A673 (cell line): Measurements from ENCODE around the gene ANO7. TPM values are rescaled to one million over a fixed set of nuclear protein-coding genes. Genes with fewer than 3 reads are reported as not detected.
A peak's percentile ranks its signal among the peaks of the same experiment; 100 is the strongest.

Source experiments
- Bru-seq: library from RNA; stranded (reverse); fragments of 400-500 nt; gene quantifications from one replicate; lab custom pipeline; 2021; lab: Mats Ljungman, UMichigan
- BruChase-seq, 2 experiments: library from RNA; stranded (reverse); fragments of 400-500 nt; gene quantifications; one replicate each; lab custom pipeline; 2021; lab: Mats Ljungman, UMichigan
- BruUV-seq: library from RNA; stranded (reverse); fragments of 400-500 nt; replicated peaks from 2 replicates; lab custom pipeline; 2021; lab: Mats Ljungman, UMichigan
- CTCF ChIA-PET: fragments of 300-600 bp; sonication (Branson Sonifier 250); formaldehyde crosslinking; loops from one replicate; lab custom pipeline; 2022; ENCODE audit warnings: antibody characterized with exemption; lab: Charles Lee
- POLR2A ChIA-PET: fragments of 300-600 bp; sonication (Branson Sonifier 250); formaldehyde crosslinking; loops from one replicate; lab custom pipeline; 2022; ENCODE audit warnings: antibody characterized with exemption; ENCODE audit not compliant: low non-redundant PET; lab: Charles Lee
- DNase-seq: peaks from one replicate; pipeline ENCODE4 v3.0.0-alpha.2; 2015; ENCODE audit warnings: low spot score
- H3K27ac ChIP-seq: fragments of 200-600 bp; sonication (generic); 2 replicates; pipeline ENCODE4 v1.5.1; 2016; ENCODE audit warnings: mixed run types, low read depth, mild to moderate bottlenecking, mixed read lengths, antibody characterized with exemption, low read length; ENCODE audit not compliant: poor library complexity, severe bottlenecking
- H3K27me3 ChIP-seq: fragments of 200-600 bp; sonication (generic); replicated peaks from 2 replicates; pipeline ENCODE4 v1.6.1; 2017; ENCODE audit warnings: mixed run types, low read depth, mild to moderate bottlenecking, mixed read lengths, antibody characterized with exemption, low read length; ENCODE audit not compliant: insufficient read depth, poor library complexity
- H3K36me3 ChIP-seq: fragments of 200-600 bp; sonication (generic); 2 replicates; pipeline ENCODE4 v1.6.1; 2016; ENCODE audit warnings: mixed run types, mild to moderate bottlenecking, mixed read lengths, antibody characterized with exemption, low read length; ENCODE audit not compliant: insufficient read depth, poor library complexity, severe bottlenecking
- H3K4me1 ChIP-seq: fragments of 200-600 bp; sonication (generic); 2 replicates; pipeline ENCODE4 v1.6.1; 2017; ENCODE audit warnings: mixed run types, mild to moderate bottlenecking, mixed read lengths, antibody characterized with exemption, low read length; ENCODE audit not compliant: insufficient read depth, poor library complexity, severe bottlenecking
- H3K4me3 ChIP-seq: fragments of 200-600 bp; sonication (generic); 2 replicates; pipeline ENCODE4 v1.5.1; 2016; ENCODE audit warnings: low read depth, mixed run types, mild to moderate bottlenecking, mixed read lengths, low read length; ENCODE audit not compliant: poor library complexity, severe bottlenecking
- H3K9me3 ChIP-seq: fragments of 200-600 bp; sonication (generic); 2 replicates; pipeline ENCODE4 v1.6.1; 2016; ENCODE audit warnings: mixed run types, low read depth, mild to moderate bottlenecking, mixed read lengths, antibody characterized with exemption, low read length; ENCODE audit not compliant: poor library complexity, severe bottlenecking
- EZH2 ChIP-seq: fragments of 200-600 bp; sonication (generic); IDR thresholded peaks from 2 replicates; pipeline ENCODE4 v1.6.1; 2017; ENCODE audit warnings: borderline replicate concordance, low read depth, mild to moderate bottlenecking, mixed read lengths, antibody characterized with exemption, low read length; ENCODE audit not compliant: poor library complexity, severe bottlenecking
- intact Hi-C: fragments of 100-400 bp; cut with micrococcal nuclease; formaldehyde crosslinking; loops from one replicate; pipeline ENCODE4 v1.10.0; 2022; ENCODE audit not compliant: unreplicated experiment
- long read RNA-seq: library from polyadenylated mRNA; stranded (forward); transcript quantifications from one replicate; pipeline ENCODE4 v2.0.0, GENCODE V29; 2022
- total RNA-seq: library from RNA; stranded (reverse); gene quantifications from 2 replicates; pipeline ENCODE4 v1.2.3, GENCODE V29; 2021
- TF ChIP-seq, protein P1 (sequence below): fragments of 300-800, 200-600 bp; sonication (generic); conservative IDR thresholded peaks from 2 replicates; pipeline ENCODE4 v1.5.1; 2017; ENCODE audit warnings: low read depth, mild to moderate bottlenecking, antibody characterized with exemption, low read length, moderate library complexity, mixed read lengths

Gene ANO7, protein sequence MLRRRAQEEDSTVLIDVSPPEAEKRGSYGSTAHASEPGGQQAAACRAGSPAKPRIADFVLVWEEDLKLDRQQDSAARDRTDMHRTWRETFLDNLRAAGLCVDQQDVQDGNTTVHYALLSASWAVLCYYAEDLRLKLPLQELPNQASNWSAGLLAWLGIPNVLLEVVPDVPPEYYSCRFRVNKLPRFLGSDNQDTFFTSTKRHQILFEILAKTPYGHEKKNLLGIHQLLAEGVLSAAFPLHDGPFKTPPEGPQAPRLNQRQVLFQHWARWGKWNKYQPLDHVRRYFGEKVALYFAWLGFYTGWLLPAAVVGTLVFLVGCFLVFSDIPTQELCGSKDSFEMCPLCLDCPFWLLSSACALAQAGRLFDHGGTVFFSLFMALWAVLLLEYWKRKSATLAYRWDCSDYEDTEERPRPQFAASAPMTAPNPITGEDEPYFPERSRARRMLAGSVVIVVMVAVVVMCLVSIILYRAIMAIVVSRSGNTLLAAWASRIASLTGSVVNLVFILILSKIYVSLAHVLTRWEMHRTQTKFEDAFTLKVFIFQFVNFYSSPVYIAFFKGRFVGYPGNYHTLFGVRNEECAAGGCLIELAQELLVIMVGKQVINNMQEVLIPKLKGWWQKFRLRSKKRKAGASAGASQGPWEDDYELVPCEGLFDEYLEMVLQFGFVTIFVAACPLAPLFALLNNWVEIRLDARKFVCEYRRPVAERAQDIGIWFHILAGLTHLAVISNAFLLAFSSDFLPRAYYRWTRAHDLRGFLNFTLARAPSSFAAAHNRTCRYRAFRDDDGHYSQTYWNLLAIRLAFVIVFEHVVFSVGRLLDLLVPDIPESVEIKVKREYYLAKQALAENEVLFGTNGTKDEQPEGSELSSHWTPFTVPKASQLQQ
- total RNA-seq (0.45 and 0.96 TPM in 2 replicates), Bru-seq, nascent RNA (percentile 12 among the genes with signal in this experiment), BruChase-seq, experiment 1, labeled RNA remaining after a 2-hour chase (percentile 16 among the genes with signal in this experiment), BruChase-seq, experiment 2, labeled RNA remaining after a 6-hour chase (percentile 12 among the genes with signal in this experiment)
- long read RNA-seq, partial matches to known transcripts = 0 of 2 reads
- long read RNA-seq, other reads (novel, unspliced or antisense) = 2 of 2 reads

DNA sequence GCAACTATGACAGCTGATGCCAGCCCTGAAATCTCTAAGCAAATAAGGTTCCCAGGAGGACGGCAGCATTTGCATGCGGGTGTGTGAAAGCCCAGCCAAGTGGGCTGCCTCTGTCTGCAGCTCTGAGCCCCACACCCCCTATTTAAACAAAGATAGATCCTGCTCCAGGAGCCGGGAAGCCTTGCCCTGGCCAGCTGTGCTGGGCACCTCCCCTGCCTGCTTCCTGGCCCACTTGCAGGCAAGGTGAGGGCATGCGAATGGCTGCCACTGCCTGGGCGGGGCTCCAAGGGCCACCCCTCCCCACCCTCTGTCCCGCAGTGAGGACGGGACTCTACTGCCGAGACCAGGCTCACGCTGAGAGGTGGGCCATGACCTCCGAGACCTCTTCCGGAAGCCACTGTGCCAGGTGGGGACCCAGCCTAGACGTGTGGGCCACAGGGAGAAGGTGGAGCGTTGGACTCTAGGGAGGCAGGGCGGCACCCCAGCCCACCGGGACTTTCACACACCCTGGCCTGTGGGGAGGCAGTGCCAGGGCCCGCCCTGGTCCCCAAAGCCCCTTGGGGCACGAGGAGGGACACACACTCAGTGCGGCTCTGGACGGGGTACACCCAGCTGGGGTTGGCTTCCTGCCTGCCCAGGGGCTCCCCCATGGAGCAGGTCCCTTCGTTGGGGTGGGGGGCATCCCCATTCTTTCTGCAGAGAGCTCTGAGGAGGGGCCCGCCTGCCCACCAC is at the start of gene ANO7:
Gene ANO7 (plus strand): TSS at position 317 of the 732 bp plus-strand sequence. CDS start 1,387 bp downstream, outside the sequence.
- no peaks in the 10 kb centered on the region for H3K4me1 ChIP-seq
- intact Hi-C loops = no loop called here
- BruUV-seq = no TSS peak
- no peak for DNase-seq
- H3K27ac ChIP-seq = no peak within 1 kb of the TSS
- no peak within 1 kb of the TSS for H3K4me3 ChIP-seq
- no peaks in the 10 kb centered on the region for H3K27me3 ChIP-seq
- ChIA-PET CTCF (no interaction called here), POLR2A (no interaction called here)
- TF ChIP-seq EZH2 = no peak
- TF ChIP-seq, protein P1, sequence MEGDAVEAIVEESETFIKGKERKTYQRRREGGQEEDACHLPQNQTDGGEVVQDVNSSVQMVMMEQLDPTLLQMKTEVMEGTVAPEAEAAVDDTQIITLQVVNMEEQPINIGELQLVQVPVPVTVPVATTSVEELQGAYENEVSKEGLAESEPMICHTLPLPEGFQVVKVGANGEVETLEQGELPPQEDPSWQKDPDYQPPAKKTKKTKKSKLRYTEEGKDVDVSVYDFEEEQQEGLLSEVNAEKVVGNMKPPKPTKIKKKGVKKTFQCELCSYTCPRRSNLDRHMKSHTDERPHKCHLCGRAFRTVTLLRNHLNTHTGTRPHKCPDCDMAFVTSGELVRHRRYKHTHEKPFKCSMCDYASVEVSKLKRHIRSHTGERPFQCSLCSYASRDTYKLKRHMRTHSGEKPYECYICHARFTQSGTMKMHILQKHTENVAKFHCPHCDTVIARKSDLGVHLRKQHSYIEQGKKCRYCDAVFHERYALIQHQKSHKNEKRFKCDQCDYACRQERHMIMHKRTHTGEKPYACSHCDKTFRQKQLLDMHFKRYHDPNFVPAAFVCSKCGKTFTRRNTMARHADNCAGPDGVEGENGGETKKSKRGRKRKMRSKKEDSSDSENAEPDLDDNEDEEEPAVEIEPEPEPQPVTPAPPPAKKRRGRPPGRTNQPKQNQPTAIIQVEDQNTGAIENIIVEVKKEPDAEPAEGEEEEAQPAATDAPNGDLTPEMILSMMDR = no peak
- no peaks in the 10 kb centered on the region for H3K9me3 ChIP-seq
- H3K36me3 ChIP-seq = no peaks in the 10 kb centered on the region

DNA sequence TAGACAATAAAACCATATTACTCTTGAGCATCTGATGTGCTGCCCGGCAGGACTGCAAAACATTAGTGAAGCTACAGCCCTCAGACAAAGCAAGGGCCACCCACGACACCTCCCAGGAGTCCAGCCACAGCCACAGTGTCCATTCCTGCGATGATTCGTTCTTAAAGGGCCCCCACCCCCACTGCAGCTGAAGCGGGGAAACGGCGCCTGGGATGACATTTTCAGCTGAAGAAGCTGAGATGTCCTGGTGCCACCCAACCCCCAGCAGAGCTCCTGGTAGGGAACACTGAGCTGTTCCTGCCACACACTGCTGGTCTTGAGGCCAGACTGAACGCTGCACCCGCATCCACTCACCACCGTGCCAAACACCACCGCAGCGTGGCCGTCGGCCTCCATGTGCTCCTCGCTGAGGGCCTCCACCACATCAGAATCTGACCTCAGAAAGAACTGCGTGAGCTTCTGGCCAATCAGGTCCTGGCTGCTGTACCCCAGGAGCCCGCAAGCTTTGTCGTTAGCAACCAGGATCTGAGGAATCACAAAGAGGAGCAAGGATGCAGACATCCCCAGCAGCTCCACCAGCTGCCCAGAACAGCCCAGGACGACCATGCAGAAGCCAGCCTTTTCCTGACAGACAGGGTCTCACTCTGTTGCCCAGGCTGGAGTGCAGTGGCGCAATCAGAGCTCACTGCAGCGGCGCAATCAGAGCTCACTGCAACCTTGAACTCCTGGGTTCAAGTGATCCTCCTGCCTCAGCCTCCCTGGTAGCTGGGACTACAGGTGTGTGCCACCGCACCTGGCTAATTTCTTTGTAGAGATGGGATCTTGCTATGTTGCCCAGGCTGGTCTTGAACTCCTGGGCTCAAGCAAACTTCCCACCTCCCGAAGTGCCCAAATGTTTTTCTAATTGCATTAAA is 48.7 kb upstream of the ANO7 start:
- DNase-seq = no peak
- ChIA-PET CTCF (no interaction called here), POLR2A (no interaction called here)
- intact Hi-C loops = no loop called here
- BruUV-seq = no TSS peak
- TF ChIP-seq, protein P1 = no peak
- TF ChIP-seq EZH2 = no peak
- no peak overlapping the region for H3K4me3 ChIP-seq
- H3K9me3 ChIP-seq = no peaks in the 10 kb centered on the region
- no peak overlapping the region for H3K27ac ChIP-seq
- no peaks in the 10 kb centered on the region for H3K4me1 ChIP-seq
- H3K27me3 ChIP-seq = no peaks in the 10 kb centered on the region
- H3K36me3 ChIP-seq = peaks cover 24% of the 10 kb centered on the region
